IMR-90 (cell line): ENCODE results near the gene PMM1. TPM values are rescaled to one million over a fixed set of nuclear protein-coding genes. Genes with fewer than 3 reads are reported as not detected.

Source experiments
- ATAC-seq: fragments of 200-7000 bp; cut with Tn5 transposase; 2 replicates; pipeline ENCODE4 v1.9.1; 2020; ENCODE audit warnings: low read depth, mild to moderate bottlenecking, moderate library complexity
- BruUV-seq: library from RNA; stranded (reverse); fragments of 400-500 nt; replicated peaks from 2 replicates; lab custom pipeline; 2021; lab: Mats Ljungman, UMichigan
- CTCF ChIA-PET: fragments of 300-600 bp; formaldehyde crosslinking; extraction: SDS; loops from one replicate; lab custom pipeline; 2021; ENCODE audit warnings: antibody characterized with exemption; lab: Yijun Ruan, JAX
- POLR2A ChIA-PET: fragments of 300-600 bp; sonication (Branson Sonifier 250); formaldehyde crosslinking; loops from one replicate; lab custom pipeline; 2022; ENCODE audit warnings: antibody characterized with exemption; ENCODE audit not compliant: unreplicated experiment; lab: Charles Lee
- DNase-seq: peaks from one replicate; pipeline ENCODE4 v3.0.0; 2013
- H2AFZ ChIP-seq: replicated peaks from 2 replicates; pipeline ENCODE3; 2013; ENCODE audit warnings: low read length, mild to moderate bottlenecking; ENCODE audit not compliant: poor library complexity
- H2AK5ac ChIP-seq: 2 replicates; pipeline ENCODE4 v1.6.1; 2013; ENCODE audit warnings: low read depth, low read length, inconsistent platforms
- H2AK9ac ChIP-seq: replicated peaks from 2 replicates; pipeline ENCODE3; 2013; ENCODE audit warnings: mild to moderate bottlenecking, low read depth, low read length, moderate library complexity; ENCODE audit not compliant: poor library complexity
- H2BK120ac ChIP-seq: 2 replicates; pipeline ENCODE4 v1.6.1; 2013; ENCODE audit warnings: low read depth, low read length, inconsistent platforms
- H2BK15ac ChIP-seq: 3 replicates; pipeline ENCODE4 v1.6.1; 2013; ENCODE audit warnings: low read depth, low read length, inconsistent platforms
- H2BK20ac ChIP-seq: 2 replicates; pipeline ENCODE4 v1.6.1; 2013; ENCODE audit warnings: low read depth, mild to moderate bottlenecking, inconsistent platforms, low read length, moderate library complexity
- H2BK5ac ChIP-seq: 2 replicates; pipeline ENCODE4 v1.6.1; 2013; ENCODE audit warnings: mild to moderate bottlenecking, low read depth, low read length, inconsistent platforms; ENCODE audit not compliant: poor library complexity, severe bottlenecking
- H3K14ac ChIP-seq: replicated peaks from 2 replicates; pipeline ENCODE4 v1.6.1; 2013; ENCODE audit warnings: low read depth, low read length, inconsistent platforms
- H3K18ac ChIP-seq: 2 replicates; pipeline ENCODE4 v1.6.1; 2013; ENCODE audit warnings: low read depth, low read length, control low read depth
- H3K23ac ChIP-seq: 2 replicates; pipeline ENCODE4 v1.6.1; 2013; ENCODE audit warnings: low read depth, low read length, inconsistent platforms
- H3K27ac ChIP-seq: 2 replicates; pipeline ENCODE4 v1.5.1; 2013; ENCODE audit warnings: mild to moderate bottlenecking, control low read depth, low read length; ENCODE audit not compliant: insufficient read depth
- H3K27me3 ChIP-seq: 2 replicates; pipeline ENCODE4 v1.6.1; 2013; ENCODE audit warnings: low read length; ENCODE audit not compliant: control insufficient read depth, insufficient read depth
- H3K36me3 ChIP-seq: 2 replicates; pipeline ENCODE4 v1.6.1; 2013; ENCODE audit warnings: low read length, mixed read lengths; ENCODE audit not compliant: control insufficient read depth, insufficient read depth
- H3K4ac ChIP-seq: 2 replicates; pipeline ENCODE4 v1.6.1; 2013; ENCODE audit warnings: low read depth, low read length, inconsistent platforms
- H3K4me1 ChIP-seq: 2 replicates; pipeline ENCODE4 v1.6.1; 2013; ENCODE audit warnings: low read length, mixed read lengths; ENCODE audit not compliant: control insufficient read depth, insufficient read depth
- H3K4me2 ChIP-seq: 2 replicates; pipeline ENCODE4 v1.6.1; 2013; ENCODE audit warnings: low read depth, mild to moderate bottlenecking, control low read depth, low read length, moderate library complexity
- H3K4me3 ChIP-seq: 2 replicates; pipeline ENCODE4 v1.5.1; 2013; ENCODE audit warnings: low read depth, mild to moderate bottlenecking, control low read depth, low read length, moderate library complexity; ENCODE audit not compliant: insufficient read depth
- H3K56ac ChIP-seq: 2 replicates; pipeline ENCODE4 v1.6.1; 2013; ENCODE audit warnings: low read length, inconsistent platforms; ENCODE audit not compliant: insufficient read depth; ENCODE audit errors: extremely low read depth
- H3K79me1 ChIP-seq, 2 experiments: 2 replicates each; pipeline ENCODE4 v1.6.1; 2013; ENCODE audit warnings: low read length in 2 of 2, inconsistent platforms in 1 of 2, low read depth in 1 of 2
- H3K9ac ChIP-seq: 2 replicates; pipeline ENCODE4 v1.6.1; 2013; ENCODE audit warnings: low read depth, low read length, control low read depth
- H3K9me1 ChIP-seq: 2 replicates; pipeline ENCODE4 v1.6.1; 2013; ENCODE audit warnings: low read length, inconsistent platforms; ENCODE audit not compliant: insufficient read depth
- H3K9me3 ChIP-seq: 2 replicates; pipeline ENCODE4 v1.6.1; 2013; ENCODE audit warnings: low read length; ENCODE audit not compliant: control insufficient read depth, insufficient read depth
- H4K20me1 ChIP-seq: 2 replicates; pipeline ENCODE4 v1.6.1; 2013; ENCODE audit warnings: low read length, inconsistent platforms; ENCODE audit not compliant: insufficient read depth
- H4K5ac ChIP-seq: 2 replicates; pipeline ENCODE4 v1.6.1; 2013; ENCODE audit warnings: mild to moderate bottlenecking, low read depth, low read length, control low read depth
- H4K8ac ChIP-seq, 2 experiments: 2 replicates each; pipeline ENCODE4 v1.6.1; 2013; ENCODE audit warnings: low read depth in 2 of 2, low read length in 2 of 2, control low read depth in 1 of 2, inconsistent platforms in 1 of 2
- H4K91ac ChIP-seq: 2 replicates; pipeline ENCODE4 v1.6.1; 2013; ENCODE audit warnings: low read depth, low read length, inconsistent platforms; ENCODE audit not compliant: insufficient read depth
- BHLHE40 ChIP-seq: fragments of 150-350 bp; IDR thresholded peaks from 2 replicates; pipeline ENCODE4 v1.6.1; 2016; ENCODE audit warnings: mild to moderate bottlenecking, low read depth, low read length
- CEBPB ChIP-seq: IDR thresholded peaks from 2 replicates; pipeline ENCODE4 v1.6.1; 2012; ENCODE audit warnings: low read depth, low read length, improper control_type of control experiment
- CHD1 ChIP-seq: IDR thresholded peaks from 2 replicates; pipeline ENCODE4 v1.6.1; 2012; ENCODE audit warnings: low read depth, low read length, improper control_type of control experiment
- CTCF ChIP-seq: conservative IDR thresholded peaks from 2 replicates; pipeline ENCODE4 v1.5.1; 2012; ENCODE audit warnings: mild to moderate bottlenecking, low read depth, low read length, improper control_type of control experiment
- ELK1 ChIP-seq: fragments of 150-350 bp; IDR thresholded peaks from 2 replicates; pipeline ENCODE4 v1.6.1; 2016; ENCODE audit warnings: low read depth, mild to moderate bottlenecking, low read length, moderate library complexity, borderline replicate concordance
- FOS ChIP-seq: fragments of 150-350 bp; IDR thresholded peaks from 2 replicates; pipeline ENCODE4 v1.6.1; 2016; ENCODE audit warnings: low read depth, low read length
- MAFK ChIP-seq: IDR thresholded peaks from 2 replicates; pipeline ENCODE4 v1.6.1; 2012; ENCODE audit warnings: low read depth, low read length, improper control_type of control experiment
- MAZ ChIP-seq: IDR thresholded peaks from 2 replicates; pipeline ENCODE4 v1.6.1; 2012; ENCODE audit warnings: low read depth, mild to moderate bottlenecking, low read length, improper control_type of control experiment, moderate library complexity, borderline replicate concordance
- NFE2L2 ChIP-seq: fragments of 150-350 bp; IDR thresholded peaks from 2 replicates; pipeline ENCODE4 v1.6.1; 2016; ENCODE audit warnings: low read depth, mild to moderate bottlenecking, low read length
- POLR2A ChIP-seq: IDR thresholded peaks from 2 replicates; pipeline ENCODE4 v1.6.1; 2012; ENCODE audit warnings: mild to moderate bottlenecking, low read depth, low read length
- SMC3 ChIP-seq: fragments of 150-350 bp; IDR thresholded peaks from 2 replicates; pipeline ENCODE4 v1.6.1; 2016; ENCODE audit warnings: low read depth, mild to moderate bottlenecking, antibody characterized with exemption, low read length, moderate library complexity
- WGBS, 2 experiments: methylation state at CpG; one replicate each; pipeline versions ENCODE4 v1.1.5 to v1.1.7; 2013; ENCODE audit warnings: missing lambda C conversion rate in 2 of 2; ENCODE audit not compliant: insufficient read length in 1 of 2; ENCODE audit errors: extremely low coverage in 2 of 2; 5-methylcytosine and 5-hydroxymethylcytosine counted together
- dilution Hi-C: fragments of 300-500 bp; cut with HindIII; formaldehyde crosslinking; loops from one replicate; pipeline ENCODE4 v1.14.3; 2018; ENCODE audit warnings: low sequenced_read_pairs; ENCODE audit not compliant: unreplicated experiment
- in situ Hi-C: fragments of 300-500 bp; cut with MboI; formaldehyde crosslinking; loops from 3 replicates; pipeline ENCODE4 v1.14.3; 2019; ENCODE audit warnings: low sequenced_read_pairs, inconsistent platforms, mixed read lengths
- intact Hi-C: fragments of 100-400 bp; cut with micrococcal nuclease; formaldehyde crosslinking; loops from 2 replicates; pipeline ENCODE4 v1.10.0; 2022
- polyA plus RNA-seq, 3 experiments: library from polyadenylated mRNA; depleted of rRNA; stranded (reverse); fragments of >200 nt; gene quantifications; 2 replicates each; pipeline ENCODE4 v1.2.3, GENCODE V29; 2012; ENCODE audit warnings: low replicate concordance in 1 of 3
- total RNA-seq: library from RNA; depleted of rRNA; stranded (reverse); fragments of >200 nt; gene quantifications from 2 replicates; pipeline ENCODE4 v1.2.3, GENCODE V29; 2012

The PMM1 gene
- total and polyA plus RNA-seq, 2 of the 4 experiments (the other 2 are of a cell fraction): 22.8 to 92.8 TPM

GRCh38 chr22:41578114-41578513 is 11.5 kb downstream of the PMM1 start:
- ATAC-seq: no peak
- H4K20me1 ChIP-seq: peaks cover 3% of the 10 kb centered on the region
- CTCF ChIA-PET: no interaction called here
- no peaks in the 10 kb centered on the region for H3K27me3 ChIP-seq
- peak overlapping the region; percentile 70 for H2AK9ac ChIP-seq
- H3K9me1 ChIP-seq: no peaks in the 10 kb centered on the region; the same call in 1 of the 2 replicates
- H3K79me1 ChIP-seq: peaks cover 3 to 40% of the 10 kb centered on the region in 2 experiments
- no peak overlapping the region for H3K23ac ChIP-seq
- no peak overlapping the region for H2BK120ac ChIP-seq
- H3K4me3 ChIP-seq: no peak overlapping the region
- H3K4me1 ChIP-seq: peaks cover 7% of the 10 kb centered on the region; the same call in 1 of the 2 replicates
- 97% methylated on average over 5 of the region's 8 CpGs; no CpG with 5 or more reads in 1 of the 2 experiments for WGBS, 2 experiments
- H4K8ac ChIP-seq: peak overlapping the region in 1 of 2 experiments; percentile 14; a peak in 1 of 4 replicates
- H3K56ac ChIP-seq: no peak overlapping the region
- H2AFZ ChIP-seq: no peak overlapping the region
- dilution Hi-C loops: no loop called here
- no peak overlapping the region for H2BK15ac ChIP-seq
- POLR2A ChIA-PET: no interaction called here
- no peak overlapping the region for H4K5ac ChIP-seq
- H3K36me3 ChIP-seq: peaks cover 68% of the 10 kb centered on the region
- no peak overlapping the region for H3K18ac ChIP-seq
- BruUV-seq: no TSS peak
- TF ChIP-seq CTCF: no peak
- no peak for TF ChIP-seq SMC3
- TF ChIP-seq BHLHE40: no peak
- TF ChIP-seq MAZ: no peak
- no peak for TF ChIP-seq FOS
- no peak for TF ChIP-seq CEBPB
- no peak for TF ChIP-seq POLR2A
- TF ChIP-seq NFE2L2: no peak
- no peak for TF ChIP-seq ELK1
- no peak for TF ChIP-seq CHD1
- TF ChIP-seq MAFK: no peak
- H2BK20ac ChIP-seq: no peak overlapping the region
- H2BK5ac ChIP-seq: no peak overlapping the region
- in situ Hi-C loops: no loop called here
- H2AK5ac ChIP-seq: no peak overlapping the region
- no peak overlapping the region for H3K27ac ChIP-seq
- no peak overlapping the region for H3K9ac ChIP-seq
- H3K9me3 ChIP-seq: no peaks in the 10 kb centered on the region
- H3K14ac ChIP-seq: no peak overlapping the region
- H3K4ac ChIP-seq: no peak overlapping the region
- H4K91ac ChIP-seq: no peak overlapping the region
- intact Hi-C loops: no loop called here
- DNase-seq: no peak
- no peak overlapping the region for H3K4me2 ChIP-seq
